GM12878 (cell line): ENCODE results near the gene CDHR5.

ENCODE experiments used
- BHLHE40 ChIP-seq, 2 experiments: fragments of 450-650 bp in 1 of 2; IDR thresholded peaks; 2 replicates each; pipeline ENCODE4 v1.6.1; 2011 to 2017; ENCODE audit warnings: low read depth in 2 of 2, borderline replicate concordance in 1 of 2, improper control_type of control experiment in 1 of 2, low read length in 1 of 2, mild to moderate bottlenecking in 1 of 2
- CHD4 ChIP-seq: fragments of 200-600 bp; sonication (generic); IDR thresholded peaks from 2 replicates; pipeline ENCODE4 v1.6.1; 2016; ENCODE audit warnings: mild to moderate bottlenecking
- CTCF ChIP-seq, 3 experiments: IDR thresholded peaks in 2 of 3; conservative IDR thresholded peaks in 1 of 3; 2 replicates each; pipeline ENCODE4 v1.5.1; 2011; ENCODE audit warnings: low read depth in 3 of 3, low read length in 3 of 3, mild to moderate bottlenecking in 3 of 3, control low read depth in 2 of 3, moderate library complexity in 2 of 3, inconsistent platforms in 1 of 3, mixed read lengths in 1 of 3; ENCODE audit not compliant: control insufficient read depth in 2 of 3, insufficient read depth in 1 of 3; ENCODE audit errors: extremely low read depth in 1 of 3
- MEF2B ChIP-seq: fragments of 450-650 bp; IDR thresholded peaks from 2 replicates; pipeline ENCODE4 v1.6.1; 2018; ENCODE audit warnings: mild to moderate bottlenecking, moderate library complexity; ENCODE audit not compliant: partially characterized antibody, poor library complexity, severe bottlenecking
- NR2C2 ChIP-seq: IDR thresholded peaks from 2 replicates; pipeline ENCODE4 v1.6.1; 2011; ENCODE audit warnings: borderline replicate concordance, low read depth; ENCODE audit not compliant: control insufficient read depth, insufficient read length
- POLR2A ChIP-seq: IDR thresholded peaks from 2 replicates; pipeline ENCODE4 v1.6.1; 2011; ENCODE audit warnings: low read depth, mild to moderate bottlenecking, low read length
- RAD21 ChIP-seq: IDR thresholded peaks from 2 replicates; pipeline ENCODE4 v1.6.1; 2011; ENCODE audit warnings: mild to moderate bottlenecking, low read depth, low read length, moderate library complexity; ENCODE audit not compliant: insufficient read depth
- RCOR1 ChIP-seq: conservative IDR thresholded peaks from 2 replicates; pipeline ENCODE4 v1.6.1; 2012; ENCODE audit warnings: low read depth, low read length, improper control_type of control experiment
- SUPT20H ChIP-seq: IDR thresholded peaks from 2 replicates; pipeline ENCODE4 v1.6.1; 2011; ENCODE audit warnings: low read depth, mild to moderate bottlenecking, low read length, moderate library complexity, borderline replicate concordance; ENCODE audit not compliant: control insufficient read depth
- SUZ12 ChIP-seq: fragments of 200-600 bp; sonication (generic); IDR thresholded peaks from one replicate; pipeline ENCODE4 v1.6.1; 2018; ENCODE audit warnings: antibody characterized with exemption, mild to moderate bottlenecking; ENCODE audit not compliant: unreplicated experiment
- TAF1 ChIP-seq: IDR thresholded peaks from 2 replicates; pipeline ENCODE4 v1.6.1; 2011; ENCODE audit warnings: mild to moderate bottlenecking, low read depth, low read length, borderline replicate concordance
- TF ChIP-seq, protein P1 (sequence below): fragments of 450-650 bp; formaldehyde crosslinking; IDR thresholded peaks from 2 replicates; pipeline ENCODE4 v1.4.0; 2020; ENCODE audit warnings: mild to moderate bottlenecking, moderate library complexity

DNA sequence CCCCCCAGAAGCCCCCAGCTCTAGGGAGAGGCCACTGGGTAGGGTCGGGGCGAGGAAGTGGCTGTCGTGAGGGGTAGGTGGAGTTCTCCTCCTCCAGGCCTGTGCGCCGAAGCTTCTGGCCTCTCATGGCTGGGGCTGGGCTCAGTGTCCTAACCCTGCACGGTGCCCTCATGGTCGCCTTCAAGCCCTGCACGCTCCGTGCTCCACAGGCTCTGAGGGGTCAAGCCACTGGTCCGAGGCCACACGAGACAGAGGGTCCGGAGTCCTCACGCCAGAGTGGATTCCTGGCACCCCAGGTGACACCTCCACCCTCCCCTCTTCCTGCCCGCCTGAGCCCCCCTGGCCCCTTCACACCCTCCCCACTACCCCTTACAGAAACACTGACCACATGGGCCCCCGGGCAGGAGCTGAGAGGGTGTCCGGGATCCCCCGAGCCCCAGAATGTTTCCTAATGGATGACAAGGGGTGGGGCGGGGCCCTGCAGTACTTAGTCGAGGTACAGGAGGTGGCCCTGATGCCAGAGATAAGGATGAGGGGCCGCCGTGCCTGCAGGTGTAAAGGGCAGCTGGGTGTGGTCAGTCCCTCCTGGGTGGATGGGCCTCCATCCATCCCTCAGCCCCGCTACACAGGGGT lies 997 bp upstream of the CDHR5 start:
- TF ChIP-seq POLR2A (no peak), CHD4 (no peak), SUZ12 (no peak), RAD21 (no peak), CTCF (IDR thresholded peaks at IDR 0.05 in 2 of 3, conservative IDR thresholded peaks at IDR 0.05 in 1 of 3; ENCODE audit: control insufficient read depth in 2 of 3, extremely low read depth in 1 of 3, insufficient read depth in 1 of 3, low read depth in 3 of 3, low read length in 3 of 3) (no peak), TAF1 (no peak), RCOR1 (no peak), SUPT20H (no peak), MEF2B (no peak), NR2C2 (no peak), BHLHE40 (IDR thresholded peaks at IDR 0.05; ENCODE audit: borderline replicate concordance in 1 of 2, low read depth in 2 of 2, low read length in 1 of 2) (no peak)
- TF ChIP-seq, protein P1, sequence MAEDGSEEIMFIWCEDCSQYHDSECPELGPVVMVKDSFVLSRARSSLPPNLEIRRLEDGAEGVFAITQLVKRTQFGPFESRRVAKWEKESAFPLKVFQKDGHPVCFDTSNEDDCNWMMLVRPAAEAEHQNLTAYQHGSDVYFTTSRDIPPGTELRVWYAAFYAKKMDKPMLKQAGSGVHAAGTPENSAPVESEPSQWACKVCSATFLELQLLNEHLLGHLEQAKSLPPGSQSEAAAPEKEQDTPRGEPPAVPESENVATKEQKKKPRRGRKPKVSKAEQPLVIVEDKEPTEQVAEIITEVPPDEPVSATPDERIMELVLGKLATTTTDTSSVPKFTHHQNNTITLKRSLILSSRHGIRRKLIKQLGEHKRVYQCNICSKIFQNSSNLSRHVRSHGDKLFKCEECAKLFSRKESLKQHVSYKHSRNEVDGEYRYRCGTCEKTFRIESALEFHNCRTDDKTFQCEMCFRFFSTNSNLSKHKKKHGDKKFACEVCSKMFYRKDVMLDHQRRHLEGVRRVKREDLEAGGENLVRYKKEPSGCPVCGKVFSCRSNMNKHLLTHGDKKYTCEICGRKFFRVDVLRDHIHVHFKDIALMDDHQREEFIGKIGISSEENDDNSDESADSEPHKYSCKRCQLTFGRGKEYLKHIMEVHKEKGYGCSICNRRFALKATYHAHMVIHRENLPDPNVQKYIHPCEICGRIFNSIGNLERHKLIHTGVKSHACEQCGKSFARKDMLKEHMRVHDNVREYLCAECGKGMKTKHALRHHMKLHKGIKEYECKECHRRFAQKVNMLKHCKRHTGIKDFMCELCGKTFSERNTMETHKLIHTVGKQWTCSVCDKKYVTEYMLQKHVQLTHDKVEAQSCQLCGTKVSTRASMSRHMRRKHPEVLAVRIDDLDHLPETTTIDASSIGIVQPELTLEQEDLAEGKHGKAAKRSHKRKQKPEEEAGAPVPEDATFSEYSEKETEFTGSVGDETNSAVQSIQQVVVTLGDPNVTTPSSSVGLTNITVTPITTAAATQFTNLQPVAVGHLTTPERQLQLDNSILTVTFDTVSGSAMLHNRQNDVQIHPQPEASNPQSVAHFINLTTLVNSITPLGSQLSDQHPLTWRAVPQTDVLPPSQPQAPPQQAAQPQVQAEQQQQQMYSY (CRISPR knock-in tag), result no peak
